ENCODE results near the gene KCNJ12.
"Not testable (repeated sequence)": the region's sequence is repeated elsewhere in the genome, so short reads cannot be mapped to it uniquely, and the experiment has no call there.

KCNJ12 gene

GRCh38 chr17:21420503-21421090, 44.4 kb downstream of the KCNJ12 start:
- not testable (repeated sequence) for DNase-seq (ENCODE audit: low spot score)

GRCh38 chr17:21421421-21422310, 45.5 kb downstream of the KCNJ12 start:
- not testable (repeated sequence) for DNase-seq (ENCODE audit: low spot score)

- DNase-seq (ENCODE audit: low spot score) = not testable (repeated sequence)
These were observed 46.4 kb downstream of the KCNJ12 start for GRCh38 chr17:21422311-21423189.

- not testable (repeated sequence) for DNase-seq (ENCODE audit: low spot score)
These were observed 47.0 kb downstream of the KCNJ12 start for GRCh38 chr17:21423190-21423493.

GRCh38 chr17:21424697-21425096, 48.5 kb downstream of the KCNJ12 start:
- DNase-seq (ENCODE audit: low spot score) = not testable (repeated sequence)

- no peak for DNase-seq (ENCODE audit: low spot score)
These were observed 49.2 kb downstream of the KCNJ12 start for GRCh38 chr17:21425321-21425720.

- no peak for DNase-seq (ENCODE audit: low spot score)
These were observed 49.6 kb downstream of the KCNJ12 start for GRCh38 chr17:21425736-21426135.

- not testable (repeated sequence) for DNase-seq (ENCODE audit: low spot score)
These were observed 50.1 kb downstream of the KCNJ12 start for GRCh38 chr17:21426246-21426645.

GRCh38 chr17:21426876-21427275, 50.7 kb downstream of the KCNJ12 start:
- not testable (repeated sequence) for DNase-seq (ENCODE audit: low spot score)

- not testable (repeated sequence) for DNase-seq (ENCODE audit: low spot score)
These were observed 51.6 kb downstream of the KCNJ12 start for GRCh38 chr17:21427727-21428126.

GRCh38 chr17:21428752-21429424, 52.7 kb downstream of the KCNJ12 start:
- not testable (repeated sequence) for DNase-seq (ENCODE audit: low spot score)

- DNase-seq (ENCODE audit: low spot score) = not testable (repeated sequence)
These were observed 53.9 kb downstream of the KCNJ12 start for GRCh38 chr17:21429921-21430628.

GRCh38 chr17:21433971-21434370, 57.8 kb downstream of the KCNJ12 start:
- DNase-seq (ENCODE audit: low spot score) = not testable (repeated sequence)

GRCh38 chr17:21434976-21435375, 58.8 kb downstream of the KCNJ12 start:
- not testable (repeated sequence) for DNase-seq (ENCODE audit: low spot score)

- not testable (repeated sequence) for DNase-seq (ENCODE audit: low spot score)
These were observed 60.3 kb downstream of the KCNJ12 start for GRCh38 chr17:21436481-21436880.

GRCh38 chr17:21436883-21437836, 61.0 kb downstream of the KCNJ12 start:
- DNase-seq (ENCODE audit: low spot score) = not testable (repeated sequence)

GRCh38 chr17:21438316-21439014, 62.3 kb downstream of the KCNJ12 start:
- DNase-seq (ENCODE audit: low spot score) = not testable (repeated sequence)

GRCh38 chr17:21439015-21439336, 62.8 kb downstream of the KCNJ12 start:
- DNase-seq (ENCODE audit: low spot score) = not testable (repeated sequence)

GRCh38 chr17:21445091-21445650, 69.0 kb downstream of the KCNJ12 start:
- DNase-seq (ENCODE audit: low spot score) = no peak

Data from SK-N-DZ (cell line).